Fibroblast of lung (primary cell): ENCODE measurements around the gene SHISA5. TPM values are rescaled to one million over a fixed set of nuclear protein-coding genes. Genes with fewer than 3 reads are reported as not detected.

Source experiments
- DNase-seq, 2 donors: peaks; one replicate each; pipeline versions ENCODE4 v3.0.0 to v3.0.0-alpha.2; 2010; ENCODE audit warnings: low read depth in 2 of 2
- H2AFZ ChIP-seq: 2 replicates; pipeline ENCODE4 v1.5.1; 2012; ENCODE audit warnings: low read length, control low read depth, inconsistent platforms
- H3K27ac ChIP-seq: 2 replicates; pipeline ENCODE4 v1.5.1; 2011; ENCODE audit warnings: low read length, control low read depth; ENCODE audit not compliant: insufficient read depth
- H3K27me3 ChIP-seq: 2 replicates; pipeline ENCODE4 v1.5.1; 2011; ENCODE audit warnings: mild to moderate bottlenecking, low read length; ENCODE audit not compliant: control insufficient read depth, insufficient read depth
- H3K36me3 ChIP-seq: 2 replicates; pipeline ENCODE4 v1.5.1; 2011; ENCODE audit warnings: low read length; ENCODE audit not compliant: control insufficient read depth, insufficient read depth
- H3K4me1 ChIP-seq: 2 replicates; pipeline ENCODE4 v1.5.1; 2011; ENCODE audit warnings: low read length; ENCODE audit not compliant: control insufficient read depth, insufficient read depth; ENCODE audit errors: extremely low read depth
- H3K4me2 ChIP-seq: 2 replicates; pipeline ENCODE4 v1.5.1; 2011; ENCODE audit warnings: low read length, control low read depth; ENCODE audit not compliant: insufficient read depth; ENCODE audit errors: extremely low read depth
- H3K4me3 ChIP-seq, 4 experiments: fragments of 200-600 bp in 1 of 4; sonication (generic) in 1 of 4; replicated peaks in 1 of 4; 2 replicates each; pipeline ENCODE4 v1.5.1; 2011 to 2016; ENCODE audit warnings: low read length in 4 of 4, low read depth in 3 of 4, mild to moderate bottlenecking in 3 of 4, control low read depth in 2 of 4, inconsistent platforms in 1 of 4, mixed read lengths in 1 of 4; ENCODE audit not compliant: insufficient read depth in 1 of 4; ENCODE audit errors: control extremely low read depth in 1 of 4
- H3K79me2 ChIP-seq: 2 replicates; pipeline ENCODE4 v1.5.1; 2012; ENCODE audit warnings: mild to moderate bottlenecking, low read length, inconsistent platforms; ENCODE audit not compliant: control insufficient read depth, insufficient read depth
- H3K9ac ChIP-seq: 2 replicates; pipeline ENCODE4 v1.5.1; 2011; ENCODE audit warnings: mild to moderate bottlenecking, low read length, control low read depth; ENCODE audit not compliant: insufficient read depth
- H3K9me3 ChIP-seq: 2 replicates; pipeline ENCODE4 v1.5.1; 2012; ENCODE audit warnings: low read depth, low read length; ENCODE audit not compliant: control insufficient read depth, insufficient read depth
- H4K20me1 ChIP-seq: 2 replicates; pipeline ENCODE4 v1.5.1; 2011; ENCODE audit warnings: low read length; ENCODE audit not compliant: control insufficient read depth, insufficient read depth; ENCODE audit errors: extremely low read depth
- CTCF ChIP-seq, 2 donors: IDR thresholded peaks in 1 of 2; conservative IDR thresholded peaks in 1 of 2; 1 replicate in 1 of 2; 2 replicates in 1 of 2; pipeline ENCODE4 v1.5.1; 2011 to 2012; ENCODE audit warnings: low read length in 2 of 2, control low read depth in 1 of 2, inconsistent platforms in 1 of 2, low read depth in 1 of 2, mild to moderate bottlenecking in 1 of 2
- EZH2 ChIP-seq: IDR thresholded peaks from 2 replicates; pipeline ENCODE4 v1.5.1; 2012; ENCODE audit warnings: low read length, control low read depth, mild to moderate bottlenecking; ENCODE audit errors: missing control alignments
- polyA plus RNA-seq, 2 donors: library from polyadenylated mRNA; depleted of rRNA in 1 of 2; stranded (reverse) in 1 of 2; unstranded in 1 of 2; fragments of >200 nt; gene quantifications; 2 replicates each; pipeline ENCODE4 v1.2.1, GENCODE V29; 2011 to 2012; ENCODE audit warnings: missing spikeins in 1 of 2
- total RNA-seq: library from RNA; depleted of rRNA; stranded (reverse); fragments of >200 nt; gene quantifications from 2 replicates; pipeline ENCODE4 v1.2.1, GENCODE V29; 2014

SHISA5 gene
- total and polyA plus RNA-seq, 2 donors (not counting 1 experiment from before 2014, with no cell fraction given) = 136 to 139 TPM

DNA sequence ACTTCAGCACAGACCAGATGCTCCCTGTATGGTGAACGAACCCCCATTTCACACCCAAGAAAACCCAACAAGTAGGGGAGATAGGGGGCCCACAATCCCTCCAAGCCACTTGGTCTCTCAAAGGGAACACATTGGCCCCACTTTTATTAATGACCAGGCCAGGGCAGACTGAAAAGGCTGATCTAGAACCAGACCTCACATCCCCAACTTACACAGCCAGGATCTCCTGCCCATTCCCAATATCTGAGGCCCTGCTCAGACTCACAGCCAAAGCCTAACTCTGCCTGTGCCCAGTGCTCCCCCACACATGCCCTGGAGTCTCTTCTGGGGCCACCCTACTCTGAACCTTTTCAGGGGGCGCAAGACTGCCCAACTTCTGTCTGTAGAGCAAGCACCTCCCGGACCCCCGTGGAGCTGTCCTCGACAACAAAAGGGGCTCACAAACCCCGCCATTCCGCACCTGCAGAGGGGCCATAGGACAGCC is 75.8 kb downstream of the SHISA5 start:
- Histone ChIP-seq H3K27me3 (no peaks in the 10 kb centered on the region), H3K4me1 (peaks cover 18% of the 10 kb centered on the region), H3K36me3 (peaks cover 5% of the 10 kb centered on the region), H2AFZ (no peak overlapping the region), H3K9ac (no peak overlapping the region), H3K79me2 (no peaks in the 10 kb centered on the region), H3K4me3 (peak overlapping the region in 3 of 4 experiments; percentile 57 to 69 (median 66)), H4K20me1 (no peaks in the 10 kb centered on the region), H3K27ac (no peak overlapping the region), H3K9me3 (no peaks in the 10 kb centered on the region), H3K4me2 (peak overlapping the region; percentile 79)
- TF ChIP-seq EZH2 = no peak
- no peak for TF ChIP-seq CTCF (conservative IDR thresholded peaks at IDR 0.05 in 1 of 2, IDR thresholded peaks at IDR 0.05 in 1 of 2; ENCODE audit: low read depth in 1 of 2, low read length in 2 of 2)
- DNase-seq = no peak

DNA sequence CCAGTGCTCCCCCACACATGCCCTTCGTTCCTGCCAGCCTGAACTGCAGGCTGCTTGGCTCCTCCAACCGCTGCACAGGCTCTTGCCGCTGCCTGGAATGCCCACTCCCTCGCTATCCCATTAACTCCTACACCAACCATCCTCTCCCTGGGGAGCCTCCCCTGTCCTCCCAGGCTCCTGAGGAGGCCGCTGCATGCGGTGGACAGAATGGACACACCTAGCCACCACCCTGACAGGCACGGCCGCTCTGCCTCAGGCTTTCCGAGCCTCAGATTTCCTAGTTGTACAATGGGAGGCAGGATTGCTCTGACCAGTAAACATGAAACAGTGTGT is 76.4 kb downstream of the SHISA5 start:
- TF ChIP-seq EZH2 (no peak), CTCF (conservative IDR thresholded peaks at IDR 0.05 in 1 of 2, IDR thresholded peaks at IDR 0.05 in 1 of 2; ENCODE audit: low read depth in 1 of 2, low read length in 2 of 2) (no peak)
- Histone ChIP-seq H3K27ac (no peak overlapping the region), H3K4me3 (peak overlapping the region in 3 of 4 experiments; percentile 14 to 69 (median 66)), H3K9ac (no peak overlapping the region), H3K9me3 (no peaks in the 10 kb centered on the region), H2AFZ (no peak overlapping the region), H3K36me3 (peaks cover 4% of the 10 kb centered on the region), H4K20me1 (no peaks in the 10 kb centered on the region), H3K4me2 (peak overlapping the region; percentile 79), H3K27me3 (no peaks in the 10 kb centered on the region), H3K4me1 (peaks cover 16% of the 10 kb centered on the region), H3K79me2 (no peaks in the 10 kb centered on the region)
- no peak for DNase-seq

DNA sequence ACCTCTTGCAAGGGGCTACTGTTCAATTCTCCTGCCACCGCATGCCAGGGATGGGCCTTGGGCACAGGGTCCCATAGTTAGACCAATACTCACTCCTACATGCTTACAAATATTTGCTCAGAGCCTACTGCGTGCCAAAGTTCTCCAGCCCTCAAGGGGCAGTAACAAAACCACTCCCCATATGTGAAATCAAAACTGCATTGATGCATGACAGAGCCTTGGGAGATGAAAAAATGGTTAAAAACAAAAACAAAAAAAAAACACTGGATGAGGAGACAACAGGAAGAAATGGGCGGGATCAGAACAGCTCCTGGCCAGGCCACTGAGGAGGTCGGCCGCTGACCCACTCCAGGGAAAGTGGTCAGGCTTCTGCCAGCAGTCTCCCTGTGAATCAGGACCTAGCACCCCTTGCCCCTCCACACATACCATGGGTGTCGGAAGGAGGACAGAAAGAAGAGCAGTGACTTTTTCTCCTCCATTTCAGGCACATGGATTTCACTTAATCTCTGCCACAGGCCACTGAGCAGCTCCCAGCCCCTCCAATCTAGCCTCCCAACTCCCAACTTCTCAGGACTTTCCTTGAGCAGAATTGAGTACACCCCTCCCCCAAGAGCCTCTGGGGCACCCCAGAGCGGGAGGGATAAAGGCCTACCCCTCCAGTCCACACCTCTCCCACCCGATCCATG is 76.9 kb downstream of the SHISA5 start:
- peaks cover 16% of the 10 kb centered on the region for H3K4me1 ChIP-seq
- no peaks in the 10 kb centered on the region for H3K36me3 ChIP-seq
- H2AFZ ChIP-seq = no peak overlapping the region
- H3K79me2 ChIP-seq = no peaks in the 10 kb centered on the region
- no peaks in the 10 kb centered on the region for H3K9me3 ChIP-seq
- no peaks in the 10 kb centered on the region for H3K27me3 ChIP-seq
- H4K20me1 ChIP-seq = no peaks in the 10 kb centered on the region
- DNase-seq = peak in 1 of 2 donors; percentile 13
- TF ChIP-seq EZH2 = no peak
- no peak for TF ChIP-seq CTCF (conservative IDR thresholded peaks at IDR 0.05 in 1 of 2, IDR thresholded peaks at IDR 0.05 in 1 of 2; ENCODE audit: low read depth in 1 of 2, low read length in 2 of 2)
- H3K4me2 ChIP-seq = peak overlapping the region; percentile 79
- H3K4me3 ChIP-seq = peak overlapping the region in 3 of 4 experiments; percentile 1 to 69 (median 14)
- H3K27ac ChIP-seq = no peak overlapping the region
- no peak overlapping the region for H3K9ac ChIP-seq
